Transverse colon (tissue), 4 donors: ENCODE data around the gene NEK6. TPM values are rescaled to one million over a fixed set of nuclear protein-coding genes. Genes with fewer than 3 reads are reported as not detected.
A peak's percentile ranks its signal among the peaks of the same experiment; 100 is the strongest.

Experiments used
- DNase-seq: peaks from one replicate; pipeline ENCODE4 v3.0.0-alpha.2; 2019
- H3K27ac ChIP-seq, 4 donors: fragments of 200-600 bp; sonication (generic); 2 replicates each; pipeline ENCODE4 v1.5.1; 2016 to 2018; ENCODE audit warnings: inconsistent platforms in 4 of 4
- H3K27me3 ChIP-seq: fragments of 200-600 bp; sonication (generic); 2 replicates; pipeline ENCODE4 v1.5.1; 2017; ENCODE audit warnings: inconsistent platforms
- H3K36me3 ChIP-seq, 4 donors: fragments of 200-600 bp; sonication (generic); 2 replicates each; pipeline ENCODE4 v1.5.1; 2017 to 2019; ENCODE audit warnings: inconsistent platforms in 4 of 4
- H3K4me1 ChIP-seq, 4 donors: fragments of 200-600 bp; sonication (generic); 2 replicates each; pipeline ENCODE4 v1.5.1; 2017 to 2020; ENCODE audit warnings: inconsistent platforms in 4 of 4
- H3K4me3 ChIP-seq, 4 donors: fragments of 200-600 bp; sonication (generic); 1 replicate in 1 of 4; 2 replicates in 3 of 4; pipeline versions ENCODE4 v1.5.1 to v1.6.1; 2017 to 2019; ENCODE audit warnings: inconsistent platforms in 4 of 4
- H3K9me3 ChIP-seq, 2 donors: fragments of 200-600 bp; sonication (generic); 2 replicates each; pipeline ENCODE4 v1.5.1; 2017 to 2019; ENCODE audit warnings: inconsistent platforms in 2 of 2
- EP300 ChIP-seq: sonication (generic); formaldehyde crosslinking; IDR thresholded peaks from one replicate; pipeline ENCODE4 v1.6.1; 2017; ENCODE audit warnings: antibody characterized with exemption, low read depth
- POLR2A ChIP-seq: fragments of 450-650 bp; IDR thresholded peaks from one replicate; pipeline ENCODE4 v1.6.1; 2016; ENCODE audit warnings: antibody characterized with exemption, mild to moderate bottlenecking, moderate library complexity
- POLR2AphosphoS5 ChIP-seq, 3 donors: sonication (generic); formaldehyde crosslinking; IDR thresholded peaks; one replicate each; pipeline ENCODE4 v1.6.1; 2016; ENCODE audit warnings: antibody characterized with exemption in 3 of 3
- WGBS, 2 donors: methylation state at CpG; one replicate each; pipeline ENCODE4 v1.1.5; 2018; ENCODE audit warnings: low coverage in 1 of 2; 5-methylcytosine and 5-hydroxymethylcytosine counted together
- in situ Hi-C, 4 donors: fragments of 200-750 bp; cut with MboI; loops; one replicate each; pipeline versions ENCODE4 v1.15.0 to v1.15.1; 2017; ENCODE audit warnings: low sequenced_read_pairs in 3 of 4, low pct_ligation_motif_present in 1 of 4, low pct_unique_long_range_greater_than_20kb in 1 of 4
- intact Hi-C: fragments of 100-400 bp; cut with DNase I; formaldehyde crosslinking; loops from one replicate; pipeline ENCODE4 v1.15.1; 2023; ENCODE audit warnings: low total_unique reads
- total RNA-seq, 4 donors: library from RNA; depleted of rRNA; stranded (reverse); fragments of >200 nt; gene quantifications; one replicate each; pipeline ENCODE4 v1.1.0, GENCODE V29; 2016
- TF ChIP-seq, protein P1 (sequence below), 5 experiments: fragments of 200-600 bp in 3 of 5; fragments of 450-650 bp in 2 of 5; sonication (generic) in 3 of 5; IDR thresholded peaks; 1 replicate in 2 of 5; 2 replicates in 3 of 5; pipeline ENCODE4 v1.5.1; 2016 to 2017; ENCODE audit warnings: antibody characterized with exemption in 5 of 5, inconsistent platforms in 3 of 5, mild to moderate bottlenecking in 2 of 5, moderate library complexity in 1 of 5

NEK6 gene
- total RNA-seq, 4 donors from 2014 or later = 12.3 to 31.1 (median 21.6) TPM

DNA sequence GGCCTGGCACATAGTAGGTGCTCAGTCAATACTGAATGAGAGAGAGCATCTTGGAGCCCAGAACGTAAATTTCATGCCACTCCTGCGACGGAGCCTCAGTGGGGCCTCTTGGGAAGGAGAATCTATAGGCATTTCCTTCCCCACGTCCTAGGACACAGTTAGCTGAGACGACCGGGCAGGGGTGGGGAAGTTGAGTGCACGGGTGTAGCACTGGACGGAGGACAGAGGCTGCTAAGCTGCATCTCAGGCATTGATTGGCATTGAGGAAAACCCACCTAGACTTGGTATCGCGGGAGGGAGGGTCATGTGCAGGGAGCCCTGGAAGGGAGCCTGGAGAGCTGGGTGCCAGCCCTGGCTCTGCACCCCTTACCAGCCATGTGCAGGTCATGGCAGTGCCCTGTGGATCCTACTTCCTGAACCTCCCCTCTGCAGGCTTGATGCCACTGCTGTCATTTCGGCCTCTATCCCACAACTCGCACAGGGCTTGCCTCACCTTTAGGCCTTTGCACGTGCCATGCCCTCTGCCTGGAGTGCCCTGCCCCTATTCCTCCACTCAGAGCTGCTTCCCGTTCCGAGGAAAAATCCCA lies 25.6 kb downstream of the NEK6 start:
- intact Hi-C loops (no loop called here), in situ Hi-C loops (no loop called here)
- Histone ChIP-seq H3K27me3 (no peaks in the 10 kb centered on the region), H3K4me3 (no peak overlapping the region), H3K9me3 (no peaks in the 10 kb centered on the region), H3K27ac (peak overlapping the region; percentile 75 to 87 (median 81)), H3K36me3 (no peaks in the 10 kb centered on the region), H3K4me1 (peaks cover 49 to 92% (median 69%) of the 10 kb centered on the region in 4 donors)
- TF ChIP-seq, protein P1, sequence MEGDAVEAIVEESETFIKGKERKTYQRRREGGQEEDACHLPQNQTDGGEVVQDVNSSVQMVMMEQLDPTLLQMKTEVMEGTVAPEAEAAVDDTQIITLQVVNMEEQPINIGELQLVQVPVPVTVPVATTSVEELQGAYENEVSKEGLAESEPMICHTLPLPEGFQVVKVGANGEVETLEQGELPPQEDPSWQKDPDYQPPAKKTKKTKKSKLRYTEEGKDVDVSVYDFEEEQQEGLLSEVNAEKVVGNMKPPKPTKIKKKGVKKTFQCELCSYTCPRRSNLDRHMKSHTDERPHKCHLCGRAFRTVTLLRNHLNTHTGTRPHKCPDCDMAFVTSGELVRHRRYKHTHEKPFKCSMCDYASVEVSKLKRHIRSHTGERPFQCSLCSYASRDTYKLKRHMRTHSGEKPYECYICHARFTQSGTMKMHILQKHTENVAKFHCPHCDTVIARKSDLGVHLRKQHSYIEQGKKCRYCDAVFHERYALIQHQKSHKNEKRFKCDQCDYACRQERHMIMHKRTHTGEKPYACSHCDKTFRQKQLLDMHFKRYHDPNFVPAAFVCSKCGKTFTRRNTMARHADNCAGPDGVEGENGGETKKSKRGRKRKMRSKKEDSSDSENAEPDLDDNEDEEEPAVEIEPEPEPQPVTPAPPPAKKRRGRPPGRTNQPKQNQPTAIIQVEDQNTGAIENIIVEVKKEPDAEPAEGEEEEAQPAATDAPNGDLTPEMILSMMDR (IDR thresholded peaks at IDR 0.05) = no peak
- TF ChIP-seq POLR2AphosphoS5 (IDR thresholded peaks at IDR 0.05) (no peak), POLR2A (no peak), EP300 (no peak)
- DNase-seq = no peak
- WGBS, 2 donors = 64% methylated on average over 15 of the region's 15 CpGs; no CpG with 5 or more reads in 1 of the 2 donors

DNA sequence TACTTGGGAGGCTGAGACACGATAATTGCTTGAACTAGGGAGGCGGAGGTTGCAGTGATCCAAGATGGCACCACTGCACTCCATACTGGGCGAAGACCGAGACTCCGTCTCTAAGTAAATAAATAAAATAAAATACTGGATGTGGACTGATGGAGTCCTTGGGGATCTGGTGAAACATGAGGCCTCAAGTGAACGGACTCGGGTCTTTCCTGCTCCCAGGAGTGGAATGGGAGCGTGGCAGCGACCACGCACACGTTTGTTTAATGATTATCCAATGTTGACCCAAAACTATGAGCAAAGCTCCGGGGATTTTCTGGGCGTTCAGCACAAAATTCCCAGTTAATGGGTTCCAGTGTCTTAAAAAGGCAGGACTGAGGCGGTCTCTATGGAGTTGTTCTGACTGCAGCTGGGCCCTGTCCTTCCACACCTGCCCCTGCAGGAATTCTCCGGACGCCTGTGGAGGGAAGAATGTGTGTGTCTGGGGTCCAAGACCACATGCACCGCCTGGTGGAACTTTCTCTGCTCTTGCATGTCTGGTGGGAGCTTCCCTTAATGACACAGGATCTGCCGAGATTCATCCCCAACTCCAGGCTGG lies 26.6 kb downstream of the NEK6 start:
- Histone ChIP-seq H3K36me3 (no peaks in the 10 kb centered on the region), H3K27me3 (no peaks in the 10 kb centered on the region), H3K27ac (peak overlapping the region; percentile 75 to 87 (median 84)), H3K9me3 (no peaks in the 10 kb centered on the region), H3K4me3 (no peak overlapping the region), H3K4me1 (peaks cover 49 to 84% (median 66%) of the 10 kb centered on the region in 4 donors)
- TF ChIP-seq POLR2AphosphoS5 (IDR thresholded peaks at IDR 0.05) = no peak
- no peak for TF ChIP-seq POLR2A
- no peak for TF ChIP-seq EP300
- TF ChIP-seq, protein P1 (IDR thresholded peaks at IDR 0.05) = no peak
- 22 to 62% methylated on average over 5 to 18 of the region's 18 CpGs for WGBS, 2 donors
- in situ Hi-C loops (no loop called here), intact Hi-C loops (no loop called here)
- DNase-seq = no peak

DNA sequence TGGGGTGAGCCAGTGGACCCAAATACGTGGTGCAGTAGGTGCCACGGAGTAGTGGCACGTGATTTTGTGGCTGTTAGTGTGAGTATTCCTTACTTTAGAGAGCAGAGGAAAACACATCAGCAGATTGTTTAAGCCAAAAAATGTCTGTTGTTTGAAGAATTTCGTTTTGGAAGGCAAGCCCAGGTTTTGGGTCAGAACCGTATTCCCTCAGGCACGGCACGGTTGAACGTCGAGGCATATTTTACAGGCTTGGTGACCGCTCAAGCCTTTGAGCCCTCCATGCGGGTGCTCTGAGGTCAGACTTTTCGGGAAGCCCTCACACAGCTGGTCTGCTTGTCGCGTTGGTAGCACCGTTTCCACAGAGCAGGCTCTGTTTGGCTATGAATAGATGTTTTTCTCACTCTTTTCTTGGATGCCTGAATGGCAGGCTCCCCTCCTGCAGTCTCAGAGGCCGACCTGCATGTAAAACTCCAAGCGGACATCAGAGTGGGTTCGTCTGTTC lies 27.2 kb downstream of the NEK6 start:
- H3K27me3 ChIP-seq = no peaks in the 10 kb centered on the region
- 64 to 73% methylated on average over 4 to 18 of the region's 18 CpGs for WGBS, 2 donors
- DNase-seq = no peak
- H3K36me3 ChIP-seq = no peaks in the 10 kb centered on the region
- H3K4me3 ChIP-seq = no peak overlapping the region
- no peak for TF ChIP-seq EP300
- peak in 1 of 3 donors; percentile 27 for TF ChIP-seq POLR2AphosphoS5 (IDR thresholded peaks at IDR 0.05)
- H3K9me3 ChIP-seq = no peaks in the 10 kb centered on the region
- peaks cover 47 to 81% (median 62%) of the 10 kb centered on the region in 4 donors for H3K4me1 ChIP-seq
- in situ Hi-C loops = no loop called here
- intact Hi-C loops = no loop called here
- H3K27ac ChIP-seq = peak overlapping the region; percentile 75 to 87 (median 84)

DNA sequence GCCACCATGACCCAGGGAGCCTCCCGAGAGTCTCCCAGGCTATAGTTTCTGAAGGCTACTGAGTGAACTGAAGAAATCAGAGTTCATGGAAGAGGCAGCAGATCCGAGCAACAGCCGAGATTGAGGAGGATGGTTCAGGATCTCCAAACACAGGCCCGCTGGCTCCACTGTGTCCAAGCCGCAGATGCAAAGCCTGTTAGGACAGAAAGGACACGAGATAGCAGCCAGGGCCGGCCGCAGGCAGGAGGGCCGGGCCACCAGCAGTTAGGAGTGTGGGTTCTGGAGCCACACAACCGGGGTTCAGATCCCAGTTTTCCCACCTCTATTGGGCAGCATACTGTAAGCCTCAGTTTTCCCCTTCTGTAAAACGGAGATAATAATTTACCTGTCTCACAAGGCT lies 27.7 kb downstream of the NEK6 start:
- in situ Hi-C loops (no loop called here), intact Hi-C loops (no loop called here)
- 78% methylated on average over 11 of the region's 11 CpGs; no CpG with 5 or more reads in 1 of the 2 donors for WGBS, 2 donors
- H3K9me3 ChIP-seq = no peaks in the 10 kb centered on the region
- TF ChIP-seq EP300 = no peak
- TF ChIP-seq, protein P1 (IDR thresholded peaks at IDR 0.05) = no peak
- no peak for TF ChIP-seq POLR2A
- TF ChIP-seq POLR2AphosphoS5 (IDR thresholded peaks at IDR 0.05) = no peak
- peaks cover 44 to 81% (median 59%) of the 10 kb centered on the region in 4 donors for H3K4me1 ChIP-seq
- no peaks in the 10 kb centered on the region for H3K27me3 ChIP-seq
- no peak overlapping the region for H3K4me3 ChIP-seq
- peak overlapping the region; percentile 75 to 87 (median 84) for H3K27ac ChIP-seq
- no peaks in the 10 kb centered on the region for H3K36me3 ChIP-seq
- DNase-seq = no peak
